HG03097 (cell line): ENCODE data around the gene TMEM50A.
"Not testable (repeated sequence)": the region's sequence is repeated elsewhere in the genome, so short reads cannot be mapped to it uniquely, and the experiment has no call there.

ENCODE experiments used
- ATAC-seq: cut with Tn5 transposase; IDR thresholded peaks from one replicate; pipeline ENCODE4 v1.9.1; 2021; ENCODE audit not compliant: unreplicated experiment, low FRiP score

Gene TMEM50A

DNA sequence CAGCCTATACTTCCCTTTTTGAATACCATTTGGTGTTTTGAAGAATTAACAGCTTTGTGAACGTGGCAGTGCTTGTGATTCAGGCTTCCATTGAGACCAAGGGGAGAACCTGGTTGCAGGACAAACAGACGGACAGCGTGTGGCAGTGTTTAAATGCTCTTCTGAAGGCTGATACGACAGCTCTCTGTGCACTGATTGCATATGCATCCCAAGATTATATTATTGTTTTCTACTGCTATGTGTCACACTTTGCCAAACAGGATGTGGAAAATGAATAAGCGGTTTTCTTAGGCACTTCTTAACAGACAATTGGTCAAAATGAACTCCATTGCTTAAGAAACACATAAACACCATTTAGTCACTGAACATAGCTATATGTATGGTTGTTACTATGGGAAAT, 8.2 kb upstream of the TMEM50A start:
- ATAC-seq = not testable (repeated sequence)

DNA sequence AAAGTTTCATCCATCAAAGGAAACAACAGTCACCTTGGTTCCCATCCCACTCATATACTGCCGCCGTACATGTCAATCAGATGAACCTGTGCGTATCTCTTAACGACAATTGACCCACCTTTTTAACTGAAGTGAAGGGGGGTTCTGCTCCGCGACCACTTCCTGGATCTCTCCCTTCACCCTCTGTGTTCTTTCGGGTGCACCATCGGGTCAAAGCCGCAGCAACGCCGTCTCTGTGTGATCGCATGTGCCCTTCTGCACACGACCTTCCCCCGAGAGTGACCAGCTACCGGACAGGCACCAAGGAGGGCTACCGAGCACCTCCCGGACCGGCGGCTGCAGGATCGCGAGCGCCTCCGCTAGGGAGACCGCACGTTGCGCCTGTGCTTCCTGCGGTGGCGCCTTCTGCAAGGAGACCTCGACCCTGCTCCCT, 1.2 kb upstream of the TMEM50A start:
- ATAC-seq = peak; percentile 29

DNA sequence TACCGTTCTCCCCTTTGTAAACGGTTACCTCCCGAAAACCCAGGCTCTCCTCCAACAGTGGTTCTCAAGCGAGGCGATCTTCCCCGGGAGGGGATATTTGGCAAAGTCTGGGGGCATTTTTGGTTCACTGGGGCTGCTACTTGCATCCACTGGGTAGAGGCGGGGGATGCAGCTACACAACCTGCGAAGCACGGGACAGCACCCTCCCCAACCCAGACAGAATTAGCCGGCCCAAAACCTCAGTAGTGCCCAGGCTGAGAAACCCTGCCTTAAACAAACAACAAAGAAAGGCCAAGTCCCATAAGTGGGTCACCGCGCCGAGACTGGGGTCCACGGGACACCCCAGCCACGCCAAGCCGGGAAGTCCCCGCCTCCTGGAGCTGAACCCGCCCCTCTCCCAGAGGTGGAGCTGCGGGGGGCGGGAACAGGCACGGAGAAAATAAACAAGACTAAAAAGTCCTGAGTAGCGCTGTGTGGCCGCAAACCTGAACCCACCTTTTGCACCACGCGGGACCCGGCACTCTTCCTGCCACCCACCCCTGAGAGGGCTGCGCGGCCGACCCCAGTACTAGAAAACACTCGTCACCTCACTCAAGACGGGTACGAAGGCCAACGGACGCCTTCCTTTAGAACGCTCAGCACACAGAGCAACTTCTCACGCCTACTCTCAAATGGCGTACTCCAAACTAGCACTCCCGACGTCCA, 499 bp upstream of the TMEM50A start:
- peak; percentile 36 for ATAC-seq

DNA sequence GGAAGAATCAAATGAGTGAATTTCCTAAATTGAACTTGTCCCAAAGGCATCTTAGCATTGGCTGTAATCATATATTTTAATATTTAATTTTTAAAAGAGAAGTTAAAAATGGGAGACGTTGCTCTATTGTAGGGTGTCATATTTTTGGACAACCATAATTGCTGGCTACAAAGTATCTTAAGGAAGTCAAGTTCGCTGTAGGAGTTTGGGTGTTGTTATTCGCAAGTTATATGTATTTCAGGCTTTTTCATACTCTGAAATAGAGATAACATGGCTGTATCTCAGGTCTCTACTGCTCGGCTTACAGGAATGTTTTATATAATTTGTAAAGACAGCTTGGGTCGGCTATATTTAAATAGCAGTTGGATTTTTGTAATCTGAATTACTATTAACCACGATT, 852 bp downstream of the TMEM50A start:
- no peak for ATAC-seq

DNA sequence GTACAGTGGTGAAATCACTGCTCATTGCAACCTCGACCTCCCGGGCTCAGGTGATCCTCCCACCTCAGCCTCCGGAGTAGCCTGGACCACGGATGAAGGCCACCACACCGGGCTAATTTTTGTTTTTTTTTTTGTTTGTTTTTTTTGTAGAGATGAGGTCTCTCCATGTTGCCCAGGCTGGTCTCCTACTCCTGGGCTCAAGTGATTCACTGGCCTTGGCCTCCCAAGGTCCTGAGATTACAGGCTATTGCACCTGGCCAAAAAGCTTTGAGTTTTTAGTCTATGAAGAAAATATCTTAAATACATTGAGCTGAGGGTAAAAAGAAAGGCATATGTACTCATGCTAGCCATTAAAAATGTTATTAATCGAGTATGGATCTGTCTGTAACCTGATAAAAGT, 3.6 kb downstream of the TMEM50A start:
- ATAC-seq = no peak

DNA sequence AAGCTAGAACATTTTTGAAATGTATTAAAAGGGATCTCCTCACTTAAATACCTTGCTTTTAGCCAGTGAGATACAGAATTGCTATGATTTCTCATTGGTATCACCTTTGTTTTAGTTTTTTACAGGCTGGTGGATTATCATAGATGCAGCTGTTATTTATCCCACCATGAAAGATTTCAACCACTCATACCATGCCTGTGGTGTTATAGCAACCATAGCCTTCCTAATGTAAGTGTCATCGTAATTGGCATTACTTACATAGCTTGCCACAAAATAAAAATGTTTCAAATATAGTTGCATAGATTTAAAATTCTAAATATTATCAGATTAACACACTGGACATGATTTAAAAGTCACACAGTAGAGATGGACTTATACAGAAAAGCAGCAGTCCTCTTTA, 4.7 kb downstream of the TMEM50A start:
- no peak for ATAC-seq

DNA sequence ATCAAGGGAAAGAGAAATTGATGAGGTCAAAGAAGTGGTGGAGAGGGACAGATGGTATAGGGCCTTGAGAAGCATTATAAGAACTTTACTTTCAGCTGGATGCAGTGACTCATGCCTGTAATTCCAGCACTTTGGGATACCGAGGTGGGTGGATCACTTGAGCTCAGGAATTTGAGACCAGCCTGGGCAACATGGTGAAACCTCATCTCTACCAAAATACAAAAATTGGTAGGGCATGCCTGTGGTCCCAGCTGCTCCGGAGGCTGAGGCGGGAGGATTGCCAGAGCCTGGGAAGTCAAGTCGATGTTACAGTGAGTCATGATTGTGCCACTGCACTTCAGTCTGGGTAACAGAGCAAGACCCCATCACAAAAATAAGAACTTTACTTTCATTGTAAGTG, 5.7 kb downstream of the TMEM50A start:
- no peak for ATAC-seq

DNA sequence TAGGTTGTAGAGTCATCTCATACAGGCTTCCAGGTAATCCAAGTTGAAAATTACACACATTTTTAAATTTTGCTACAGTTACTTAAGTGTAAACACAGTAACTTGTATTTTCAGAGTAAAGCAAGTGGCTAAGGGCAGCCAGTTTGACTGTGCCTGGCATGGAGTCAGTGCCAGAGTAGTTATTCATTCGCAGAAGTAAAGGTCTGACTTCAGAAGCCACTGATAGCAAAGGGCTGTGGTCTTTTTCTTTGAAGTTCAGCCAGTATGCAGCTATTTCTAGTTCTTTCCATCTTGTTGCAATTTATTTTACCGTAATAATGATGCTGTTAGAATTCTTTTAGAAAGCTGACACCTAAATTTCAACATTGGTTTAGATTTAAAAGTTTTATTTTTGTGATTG, 9.4 kb downstream of the TMEM50A start:
- ATAC-seq = no peak

DNA sequence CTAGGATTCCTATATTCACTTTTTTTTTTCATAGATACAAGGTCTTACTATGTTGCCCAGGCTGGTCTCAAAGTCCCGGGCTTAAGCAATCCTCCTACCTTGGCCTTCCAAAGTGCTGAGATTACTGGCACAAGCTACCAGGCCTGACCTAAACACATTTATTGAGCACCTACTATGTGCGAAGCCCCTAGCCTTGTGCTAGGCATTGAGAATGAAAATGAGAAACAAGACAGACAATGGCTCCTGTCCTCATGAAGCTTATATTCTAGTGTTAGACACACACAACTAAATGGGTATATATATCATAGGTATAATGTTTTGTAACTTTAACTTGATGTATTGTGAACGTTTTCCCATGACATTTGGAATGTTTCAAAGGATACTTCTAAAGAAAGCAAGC, 11.5 kb downstream of the TMEM50A start:
- ATAC-seq = no peak

DNA sequence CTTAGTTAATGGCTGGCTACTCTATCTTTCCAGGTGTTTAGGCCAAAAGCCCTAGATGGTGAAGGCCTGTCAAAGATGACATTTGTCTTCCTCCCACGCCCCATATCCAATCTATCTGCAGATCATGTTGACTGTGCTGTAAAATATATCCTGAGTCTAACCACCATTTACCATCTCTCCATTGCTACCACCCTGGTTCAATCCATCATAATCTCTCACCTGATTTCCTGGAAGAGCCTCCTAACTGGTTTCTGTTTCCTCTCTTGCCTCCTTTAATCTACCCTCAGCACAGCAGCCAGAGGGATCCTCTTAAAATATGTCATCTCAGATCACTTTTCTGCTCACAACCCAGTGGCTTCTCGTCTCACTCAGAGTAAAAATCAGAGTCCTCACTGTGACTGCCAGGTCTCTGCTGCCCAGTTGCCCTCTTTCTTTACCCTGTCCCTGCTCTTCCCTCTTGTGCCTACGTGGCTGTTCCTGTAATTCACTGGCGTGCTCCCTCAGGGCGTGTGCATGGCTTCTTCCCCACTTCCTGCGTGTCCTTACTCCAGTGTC, 17.8 kb downstream of the TMEM50A start:
- ATAC-seq = no peak

DNA sequence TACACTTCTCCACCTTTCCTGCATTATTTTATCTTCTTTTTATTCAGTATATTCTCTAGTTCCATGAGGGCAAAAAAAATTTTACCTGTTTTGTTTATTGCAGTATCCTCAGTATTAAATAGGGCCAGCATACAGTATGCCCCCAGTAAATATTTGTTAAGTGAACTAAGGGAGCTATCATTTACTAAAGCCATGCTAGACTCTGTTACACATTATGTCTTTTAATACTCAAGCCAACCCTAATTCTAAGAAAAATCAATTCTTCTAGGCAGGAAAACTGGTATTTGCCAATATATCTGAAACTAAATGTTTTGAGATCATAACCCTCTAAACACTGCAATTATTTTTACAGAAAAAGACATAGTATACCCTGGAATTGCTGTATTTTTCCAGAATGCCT, 18.3 kb downstream of the TMEM50A start:
- no peak for ATAC-seq

DNA sequence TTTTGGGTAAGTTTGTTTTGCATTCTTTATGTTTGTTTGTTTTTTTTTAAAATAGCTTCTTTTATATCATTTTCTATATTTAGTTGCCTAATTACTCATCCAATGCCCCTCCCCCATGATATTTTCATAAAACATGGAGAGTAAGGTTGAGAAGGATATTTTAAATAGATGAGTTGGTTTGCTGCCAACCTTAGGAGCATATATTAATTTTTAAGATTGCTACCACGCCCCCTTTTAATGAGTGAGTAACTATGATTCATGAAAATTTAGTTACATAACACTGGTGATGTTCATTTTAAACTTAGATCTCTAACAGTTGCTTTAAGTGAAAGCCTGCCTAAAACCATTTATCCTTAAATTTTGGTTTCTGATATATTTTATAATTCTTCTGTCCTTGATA, 18.7 kb downstream of the TMEM50A start:
- no peak for ATAC-seq

DNA sequence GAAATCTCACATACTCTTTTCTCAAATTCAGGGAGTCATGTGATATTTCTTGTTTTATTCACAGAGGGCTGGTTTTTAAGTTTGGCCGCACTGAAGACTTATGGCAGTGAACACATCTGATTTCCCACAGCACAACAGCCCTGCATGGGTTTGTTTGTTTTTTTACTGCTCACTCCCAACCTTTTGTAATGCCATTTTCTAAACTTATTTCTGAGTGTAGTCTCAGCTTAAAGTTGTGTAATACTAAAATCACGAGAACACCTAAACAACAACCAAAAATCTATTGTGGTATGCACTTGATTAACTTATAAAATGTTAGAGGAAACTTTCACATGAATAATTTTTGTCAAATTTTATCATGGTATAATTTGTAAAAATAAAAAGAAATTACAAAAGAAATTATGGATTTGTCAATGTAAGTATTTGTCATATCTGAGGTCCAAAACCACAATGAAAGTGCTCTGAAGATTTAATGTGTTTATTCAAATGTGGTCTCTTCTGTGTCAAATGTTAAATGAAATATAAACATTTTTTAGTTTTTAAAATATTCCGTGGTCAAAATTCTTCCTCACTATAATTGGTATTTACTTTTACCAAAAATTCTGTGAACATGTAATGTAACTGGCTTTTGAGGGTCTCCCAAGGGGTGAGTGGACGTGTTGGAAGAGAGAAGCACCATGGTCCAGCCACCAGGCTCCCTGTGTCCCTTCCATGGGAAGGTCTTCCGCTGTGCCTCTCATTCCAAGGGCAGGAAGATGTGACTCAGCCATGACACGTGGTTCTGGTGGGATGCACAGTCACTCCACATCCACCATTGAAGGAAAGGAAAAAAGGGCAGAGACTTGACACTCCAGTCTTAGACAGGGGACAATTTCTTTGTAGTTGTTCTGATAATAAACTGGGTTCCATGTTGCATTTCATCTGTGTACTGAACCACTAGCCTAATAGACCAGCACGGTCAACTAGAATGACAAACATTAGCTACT, 22.8 kb downstream of the TMEM50A start:
- ATAC-seq = no peak

DNA sequence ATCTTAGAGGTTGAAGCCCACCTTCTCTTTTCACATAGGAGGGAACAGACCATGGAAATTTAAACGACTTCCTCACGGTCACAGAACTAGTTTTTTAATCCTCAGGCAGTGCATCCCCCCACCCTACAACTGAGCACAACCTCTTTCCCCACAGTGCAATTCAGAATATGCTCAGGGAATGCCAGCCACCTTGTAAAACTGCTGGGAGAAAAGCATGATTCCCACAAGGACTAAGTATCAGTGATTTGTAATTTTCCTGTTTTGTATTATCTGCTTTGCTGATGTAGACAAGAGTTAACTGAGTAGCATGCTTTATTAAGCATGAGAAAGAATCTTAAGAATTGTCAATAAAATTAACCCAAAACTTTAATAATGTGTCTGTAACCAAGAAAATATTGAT, 23.8 kb downstream of the TMEM50A start:
- ATAC-seq = no peak

DNA sequence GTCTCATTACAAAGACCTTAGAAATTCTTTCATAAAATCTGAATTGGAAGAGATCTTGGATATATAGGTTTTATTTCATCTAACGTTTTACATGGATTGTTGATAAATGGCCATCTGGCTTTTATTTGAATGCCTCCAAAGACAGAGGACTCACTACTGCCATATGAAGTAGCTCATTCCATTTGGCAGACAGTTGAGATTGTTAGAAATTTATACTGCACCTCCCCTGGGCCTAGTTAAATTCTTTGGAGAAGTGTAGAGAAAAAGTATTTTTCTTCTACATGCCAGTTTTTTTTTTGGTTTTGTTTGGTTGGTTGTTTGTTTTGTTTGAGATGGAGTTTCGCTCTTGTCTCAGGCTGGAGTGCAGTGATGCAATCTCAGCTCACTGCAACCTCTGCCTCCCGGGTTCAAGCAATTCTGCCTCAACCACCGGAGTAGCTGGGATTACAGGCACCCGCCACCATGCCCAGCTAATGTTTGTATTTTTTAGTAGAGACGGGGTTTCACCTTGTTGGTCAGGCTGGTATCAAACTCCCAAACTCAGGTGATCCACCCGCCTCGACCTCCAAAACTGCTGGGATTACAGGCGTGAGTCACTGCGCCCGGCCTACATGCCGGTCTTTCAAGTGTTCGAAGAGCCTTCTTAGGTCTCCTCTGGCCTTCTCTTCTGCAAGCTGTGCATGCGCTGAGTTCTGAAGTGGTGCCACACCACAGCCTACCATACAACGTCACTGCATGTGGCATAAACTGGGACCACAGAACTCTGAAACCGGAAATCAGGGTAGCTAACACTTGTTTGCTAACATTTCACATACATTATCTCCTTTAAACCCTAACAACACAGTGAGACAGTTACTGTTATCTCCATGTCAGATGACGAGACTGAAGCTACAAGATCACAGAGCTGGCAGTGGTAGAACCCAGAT, 24.8 kb downstream of the TMEM50A start:
- not testable (repeated sequence) for ATAC-seq

DNA sequence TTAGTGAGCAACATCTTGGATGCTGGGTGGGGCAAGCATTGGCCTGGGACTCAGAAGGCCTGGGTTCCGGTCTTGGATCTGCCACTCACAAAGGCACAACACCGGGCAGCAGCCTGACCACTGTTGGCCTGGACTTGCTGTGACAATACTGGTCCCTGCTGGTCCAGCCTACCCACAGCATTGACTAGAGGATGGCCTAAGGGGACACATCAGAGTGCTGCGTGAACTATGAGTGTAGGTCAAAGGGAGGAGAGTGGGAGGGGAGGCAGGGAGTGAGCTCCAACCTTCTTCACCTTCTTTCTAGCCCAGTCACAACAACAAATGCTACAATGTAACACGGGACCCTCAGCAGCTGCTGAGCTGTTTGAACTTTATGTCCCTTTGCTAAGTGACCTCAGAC, 31.1 kb downstream of the TMEM50A start:
- no peak for ATAC-seq

DNA sequence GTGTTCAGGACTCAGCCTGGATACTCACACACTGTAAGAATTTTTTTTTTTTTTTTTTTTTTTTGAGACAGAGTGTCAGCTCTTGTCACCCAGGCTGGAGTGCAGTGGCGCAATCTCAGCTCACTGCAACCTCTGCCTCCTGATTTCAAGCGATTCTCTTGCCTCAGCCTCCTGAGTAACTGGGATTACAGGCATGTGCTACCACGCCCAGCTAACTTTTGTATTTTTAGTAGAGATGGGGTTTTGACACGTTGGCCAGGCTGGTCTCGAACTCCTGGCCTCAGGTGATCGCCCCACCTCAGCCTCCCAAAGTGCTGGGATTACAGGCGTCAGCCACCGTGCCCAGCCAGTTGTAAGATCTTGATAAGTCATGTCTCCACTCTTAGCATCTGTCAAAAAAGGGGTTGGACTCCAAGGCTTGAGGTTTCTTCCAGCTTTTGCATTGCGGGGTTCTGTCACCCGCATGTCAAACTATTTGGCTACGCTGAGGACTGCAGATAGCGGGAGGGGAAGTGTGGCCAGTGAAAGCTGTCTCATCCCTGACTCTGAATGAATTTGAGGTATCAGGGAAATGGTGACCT, 31.6 kb downstream of the TMEM50A start:
- not testable (repeated sequence) for ATAC-seq

DNA sequence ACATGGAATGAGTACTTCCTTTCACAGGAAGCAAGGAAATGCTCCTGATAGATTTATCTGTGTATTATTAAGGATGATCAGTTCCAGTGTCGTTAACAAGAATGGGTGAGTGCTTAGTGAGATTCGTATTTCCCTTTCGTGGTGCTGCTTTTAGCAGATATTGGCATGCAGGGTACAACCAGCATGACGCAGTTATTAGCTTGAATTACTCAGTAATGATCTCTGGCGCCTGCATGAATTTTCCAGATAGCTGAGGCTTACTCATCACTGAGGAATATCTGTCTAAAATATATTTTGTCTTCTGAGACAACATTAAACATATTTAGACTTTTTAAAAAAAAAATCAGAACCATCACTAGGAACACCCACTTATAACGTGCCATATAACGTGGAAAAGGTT, 33.6 kb downstream of the TMEM50A start:
- not testable (repeated sequence) for ATAC-seq

DNA sequence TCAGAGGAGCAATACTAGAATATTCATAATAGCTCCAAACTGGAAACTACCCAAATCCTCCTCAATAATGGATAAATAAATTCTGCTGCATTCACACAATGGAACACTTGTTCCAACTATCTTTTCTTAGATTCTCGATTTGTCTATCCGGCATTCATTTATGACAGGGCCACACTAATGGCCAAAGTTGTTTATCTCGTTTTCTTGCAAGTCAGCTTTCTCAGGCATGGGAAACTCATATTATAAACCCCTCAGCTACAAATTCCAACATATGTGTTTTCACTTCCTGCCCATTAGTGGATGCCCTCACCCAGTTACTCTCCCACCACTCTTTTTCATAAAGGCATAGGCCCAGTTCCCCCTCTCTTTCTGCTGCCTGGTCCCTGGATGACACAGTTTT, 40.2 kb downstream of the TMEM50A start:
- ATAC-seq = not testable (repeated sequence)

DNA sequence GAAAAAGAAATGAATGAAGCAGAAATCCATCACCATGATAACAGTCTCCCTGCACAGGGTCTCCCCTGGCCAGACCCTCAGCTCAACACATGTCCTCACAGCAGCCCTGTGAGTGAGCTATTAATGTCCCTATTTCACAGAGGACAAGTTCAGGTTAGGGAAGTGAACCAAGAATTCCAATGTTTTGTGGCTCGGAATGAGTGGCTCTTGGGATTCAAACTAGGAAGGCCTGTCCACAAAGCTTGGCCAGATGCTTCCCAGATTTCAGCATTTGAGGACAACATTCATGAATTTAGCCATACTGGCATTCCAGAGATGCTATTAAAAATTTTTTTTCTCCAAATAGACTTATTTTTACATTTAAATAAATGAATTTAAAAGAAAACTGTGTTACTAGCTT, 44.4 kb downstream of the TMEM50A start:
- not testable (repeated sequence) for ATAC-seq
